Measurements from ENCODE around the gene LRP8.

Gene LRP8

GRCh38 chr1:53321776-53322602, 5.9 kb downstream of the LRP8 start:
- no peak for DNase-seq

GRCh38 chr1:53321366-53321765, 6.5 kb downstream of the LRP8 start:
- DNase-seq, result no peak

- no peak for DNase-seq
These were observed 7.2 kb downstream of the LRP8 start for GRCh38 chr1:53320646-53321045.

- DNase-seq, result no peak
These were observed 8.4 kb downstream of the LRP8 start for GRCh38 chr1:53319296-53320101.

- no peak for DNase-seq
These were observed 10.0 kb downstream of the LRP8 start for GRCh38 chr1:53317646-53318539.

- DNase-seq, result no peak
These were observed 10.9 kb downstream of the LRP8 start for GRCh38 chr1:53316766-53317581.

- DNase-seq, result no peak
These were observed 11.5 kb downstream of the LRP8 start for GRCh38 chr1:53316424-53316765.

GRCh38 chr1:53315456-53316423, 12.1 kb downstream of the LRP8 start:
- no peak for DNase-seq

- no peak for DNase-seq
These were observed 12.8 kb downstream of the LRP8 start for GRCh38 chr1:53315046-53315445.

- no peak for DNase-seq
These were observed 13.3 kb downstream of the LRP8 start for GRCh38 chr1:53314606-53315005.

- DNase-seq, result no peak
These were observed 13.8 kb downstream of the LRP8 start for GRCh38 chr1:53314096-53314495.

GRCh38 chr1:53313556-53313955, 14.3 kb downstream of the LRP8 start:
- no peak for DNase-seq

- no peak for DNase-seq
These were observed 16.1 kb downstream of the LRP8 start for GRCh38 chr1:53311702-53312305.

- DNase-seq, result no peak
These were observed 16.8 kb downstream of the LRP8 start for GRCh38 chr1:53310847-53311681.

GRCh38 chr1:53309802-53310201, 18.1 kb downstream of the LRP8 start:
- DNase-seq, result no peak

GRCh38 chr1:53308506-53308905, 19.4 kb downstream of the LRP8 start:
- no peak for DNase-seq

GRCh38 chr1:53307037-53307436, 20.8 kb downstream of the LRP8 start:
- DNase-seq, result no peak

GRCh38 chr1:53306168-53306567, 21.7 kb downstream of the LRP8 start:
- DNase-seq, result no peak

- no peak for DNase-seq
These were observed 22.2 kb downstream of the LRP8 start for GRCh38 chr1:53305650-53306049.

GRCh38 chr1:53304527-53304926, 23.3 kb downstream of the LRP8 start:
- DNase-seq, result no peak

Measured in activated CD8-positive, alpha-beta memory T cell treated with anti-CD3 and anti-CD28 coated beads, Interleukin-2, amount 50 U/mL, for 48 hours (primary cell).